NCI-H1436 (cell line): ENCODE data around the gene NCKAP5.
"Not testable (repeated sequence)": the region's sequence is repeated elsewhere in the genome, so short reads cannot be mapped to it uniquely, and the experiment has no call there.

Experiments used
- DNase-seq: peaks from one replicate; lab custom pipeline; 2025; lab: John Stamatoyannopoulos, UW

The NCKAP5 gene

GRCh38 chr2:133522204-133522603, 46.1 kb downstream of the NCKAP5 start:
- DNase-seq: no peak

GRCh38 chr2:133521146-133521745, 47.0 kb downstream of the NCKAP5 start:
- DNase-seq: no peak

- DNase-seq: not testable (repeated sequence)
Measured at GRCh38 chr2:133519677-133520076, 48.6 kb downstream of the NCKAP5 start.

- DNase-seq: no peak
Measured at GRCh38 chr2:133518700-133519344, 49.4 kb downstream of the NCKAP5 start.

- no peak for DNase-seq
Measured at GRCh38 chr2:133517876-133518275, 50.4 kb downstream of the NCKAP5 start.

- DNase-seq: no peak
Measured at GRCh38 chr2:133516405-133517026, 51.7 kb downstream of the NCKAP5 start.

GRCh38 chr2:133515271-133515670, 53.0 kb downstream of the NCKAP5 start:
- DNase-seq: no peak

GRCh38 chr2:133513893-133514292, 54.4 kb downstream of the NCKAP5 start:
- DNase-seq: no peak

- no peak for DNase-seq
Measured at GRCh38 chr2:133512121-133512520, 56.1 kb downstream of the NCKAP5 start.

GRCh38 chr2:133511679-133512078, 56.6 kb downstream of the NCKAP5 start:
- DNase-seq: no peak

GRCh38 chr2:133509777-133510176, 58.5 kb downstream of the NCKAP5 start:
- no peak for DNase-seq

- DNase-seq: no peak
Measured at GRCh38 chr2:133508546-133509165, 59.6 kb downstream of the NCKAP5 start.

- DNase-seq: no peak
Measured at GRCh38 chr2:133506996-133507395, 61.3 kb downstream of the NCKAP5 start.

- no peak for DNase-seq
Measured at GRCh38 chr2:133504566-133505505, 63.4 kb downstream of the NCKAP5 start.

- DNase-seq: no peak
Measured at GRCh38 chr2:133503927-133504326, 64.3 kb downstream of the NCKAP5 start.

- DNase-seq: no peak
Measured at GRCh38 chr2:133503323-133503722, 64.9 kb downstream of the NCKAP5 start.

- DNase-seq: no peak
Measured at GRCh38 chr2:133502678-133503077, 65.6 kb downstream of the NCKAP5 start.

GRCh38 chr2:133500917-133501316, 67.3 kb downstream of the NCKAP5 start:
- DNase-seq: no peak

- no peak for DNase-seq
Measured at GRCh38 chr2:133498662-133499585, 69.3 kb downstream of the NCKAP5 start.

GRCh38 chr2:133497951-133498565, 70.2 kb downstream of the NCKAP5 start:
- no peak for DNase-seq
